ENCODE results near the gene ZMYM4.

The ZMYM4 gene

GRCh38 chr1:35278886-35279554 is 10.5 kb downstream of the ZMYM4 start:
- DNase-seq, result no peak

- no peak for DNase-seq
Measured at GRCh38 chr1:35279555-35279904, 11.0 kb downstream of the ZMYM4 start.

GRCh38 chr1:35280006-35280405 is 11.5 kb downstream of the ZMYM4 start:
- DNase-seq, result no peak

- DNase-seq, result no peak
Measured at GRCh38 chr1:35281565-35281964, 13.1 kb downstream of the ZMYM4 start.

- DNase-seq, result no peak
Measured at GRCh38 chr1:35282172-35282571, 13.7 kb downstream of the ZMYM4 start.

- DNase-seq, result no peak
Measured at GRCh38 chr1:35284852-35285251, 16.3 kb downstream of the ZMYM4 start.

GRCh38 chr1:35285771-35286606 is 17.5 kb downstream of the ZMYM4 start:
- no peak for DNase-seq

GRCh38 chr1:35287807-35288640 is 19.5 kb downstream of the ZMYM4 start:
- DNase-seq, result no peak

GRCh38 chr1:35288761-35289160 is 20.3 kb downstream of the ZMYM4 start:
- DNase-seq, result no peak

GRCh38 chr1:35290452-35290851 is 21.9 kb downstream of the ZMYM4 start:
- DNase-seq, result no peak

- DNase-seq, result no peak
Measured at GRCh38 chr1:35294809-35295208, 26.3 kb downstream of the ZMYM4 start.

GRCh38 chr1:35297886-35298285 is 29.4 kb downstream of the ZMYM4 start:
- DNase-seq, result no peak

GRCh38 chr1:35298464-35298863 is 30.0 kb downstream of the ZMYM4 start:
- peak; percentile 59 for DNase-seq

GRCh38 chr1:35300376-35300775 is 31.9 kb downstream of the ZMYM4 start:
- DNase-seq, result no peak

- no peak for DNase-seq
Measured at GRCh38 chr1:35301674-35302392, 33.3 kb downstream of the ZMYM4 start.

- DNase-seq, result no peak
Measured at GRCh38 chr1:35305383-35305782, 36.9 kb downstream of the ZMYM4 start.

- no peak for DNase-seq
Measured at GRCh38 chr1:35315649-35316048, 47.1 kb downstream of the ZMYM4 start.

- DNase-seq, result no peak
Measured at GRCh38 chr1:35316264-35316663, 47.8 kb downstream of the ZMYM4 start.

- DNase-seq, result no peak
Measured at GRCh38 chr1:35319988-35320713, 51.6 kb downstream of the ZMYM4 start.

- DNase-seq, result no peak
Measured at GRCh38 chr1:35320937-35321336, 52.4 kb downstream of the ZMYM4 start.

- no peak for DNase-seq
Measured at GRCh38 chr1:35324486-35324885, 56.0 kb downstream of the ZMYM4 start.

- DNase-seq, result no peak
Measured at GRCh38 chr1:35326246-35326866, 57.8 kb downstream of the ZMYM4 start.

Data from CD4-positive, alpha-beta T cell treated with Interleukin-12 subunit alpha and Interleukin-12 subunit beta, for 1 hour (primary cell).